ENCODE data around the gene DNASE2B.

Gene DNASE2B

GRCh38 chr1:84450910-84451309 is 52.6 kb downstream of the DNASE2B start:
- no peak overlapping the region for H3K4me3 ChIP-seq (ENCODE audit: low read depth, low read length)
- DNase-seq (ENCODE audit: low read depth): no peak
- TF ChIP-seq CTCF (IDR thresholded peaks at IDR 0.05; ENCODE audit: control insufficient read depth, extremely low read depth, insufficient read depth): no peak

DNA sequence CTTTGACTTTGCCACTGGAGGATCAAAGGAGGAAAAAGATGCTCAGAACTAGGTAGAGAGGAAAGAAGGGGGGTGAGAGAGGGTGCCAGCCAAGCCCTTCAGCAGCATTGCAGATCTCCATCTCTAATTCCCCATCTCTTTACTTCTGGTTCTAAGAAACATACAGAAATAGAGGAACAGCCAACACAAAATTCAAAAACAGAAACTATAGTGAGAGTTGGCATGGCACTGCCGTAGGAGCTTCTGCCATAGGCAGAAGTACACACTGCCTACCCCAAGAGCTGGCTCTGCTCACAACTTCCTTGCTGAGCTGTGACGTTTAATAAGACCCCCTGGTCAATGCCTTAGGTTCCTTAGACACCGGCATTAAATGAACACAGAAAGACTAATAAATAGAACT is 54.2 kb downstream of the DNASE2B start:
- no peak overlapping the region for H3K4me3 ChIP-seq (ENCODE audit: low read depth, low read length)
- no peak for TF ChIP-seq CTCF (IDR thresholded peaks at IDR 0.05; ENCODE audit: control insufficient read depth, extremely low read depth, insufficient read depth)
- no peak for DNase-seq (ENCODE audit: low read depth)

DNA sequence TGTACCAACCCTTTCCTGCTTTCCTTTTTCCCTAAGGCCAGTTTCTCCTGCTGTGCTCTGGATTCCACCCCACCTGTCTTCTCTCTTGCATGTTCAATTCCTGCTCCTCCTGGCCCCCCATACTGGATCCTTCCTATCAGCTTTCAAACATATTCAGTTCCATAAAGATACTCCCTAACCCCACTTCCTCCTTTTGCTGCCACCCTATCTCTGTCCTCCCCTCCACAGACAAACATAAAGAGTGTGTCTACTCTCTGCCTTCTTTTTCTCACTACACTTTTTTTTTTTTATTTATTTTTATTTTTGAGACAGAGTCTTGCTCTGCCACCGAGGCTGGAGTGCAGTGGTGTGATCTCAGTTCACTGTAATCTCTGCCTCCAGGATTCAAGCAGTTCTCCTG is 63.8 kb downstream of the DNASE2B start:
- no peak for TF ChIP-seq CTCF (IDR thresholded peaks at IDR 0.05; ENCODE audit: control insufficient read depth, extremely low read depth, insufficient read depth)

More for the DNA sequence above, 63.8 kb downstream of the DNASE2B start:
- no peak overlapping the region for H3K4me3 ChIP-seq (ENCODE audit: low read depth, low read length)
- no peak for DNase-seq (ENCODE audit: low read depth)

Measured in LNCaP clone FGC (cell line).